Body of pancreas (tissue), 4 donors: ENCODE results near the gene CNTNAP2.

Experiments
- CTCF ChIP-seq, 7 experiments: fragments of 450-650 bp in 4 of 7; fragments of 200-600 bp in 3 of 7; sonication (generic) in 3 of 7; IDR thresholded peaks; one replicate each; pipeline ENCODE4 v1.5.1; 2016 to 2019; ENCODE audit warnings: antibody characterized with exemption in 7 of 7
- POLR2A ChIP-seq, 3 donors: fragments of 450-650 bp; IDR thresholded peaks; one replicate each; pipeline ENCODE4 v1.6.1; 2016; ENCODE audit warnings: antibody characterized with exemption in 3 of 3, mild to moderate bottlenecking in 2 of 3

- TF ChIP-seq CTCF (IDR thresholded peaks at IDR 0.05) (no peak), POLR2A (IDR thresholded peaks at IDR 0.05) (no peak)
These were observed 2305.4 kb downstream of the CNTNAP2 start for GRCh38 chr7:148422030-148422429.
